ENCODE results near the gene AGPAT3.

AGPAT3 gene

GRCh38 chr21:43981151-43981870 lies 116.3 kb downstream of the AGPAT3 start:
- no peak for DNase-seq (ENCODE audit: low read depth, low spot score)
- CTCF ChIA-PET, result interaction anchor here (0.6 kb wide), 1 partner anchor 172 kb away, joined by 3 read pairs; no protein-coding TSS in a partner anchor
- POLR2A ChIA-PET, result interaction anchor here (1.1 kb wide), 1 partner anchor 9 kb away, joined by 3 read pairs; no protein-coding TSS in a partner anchor
- no peak overlapping the region for H3K4me3 ChIP-seq (ENCODE audit: low read depth, low read length)
- TF ChIP-seq, protein P1, sequence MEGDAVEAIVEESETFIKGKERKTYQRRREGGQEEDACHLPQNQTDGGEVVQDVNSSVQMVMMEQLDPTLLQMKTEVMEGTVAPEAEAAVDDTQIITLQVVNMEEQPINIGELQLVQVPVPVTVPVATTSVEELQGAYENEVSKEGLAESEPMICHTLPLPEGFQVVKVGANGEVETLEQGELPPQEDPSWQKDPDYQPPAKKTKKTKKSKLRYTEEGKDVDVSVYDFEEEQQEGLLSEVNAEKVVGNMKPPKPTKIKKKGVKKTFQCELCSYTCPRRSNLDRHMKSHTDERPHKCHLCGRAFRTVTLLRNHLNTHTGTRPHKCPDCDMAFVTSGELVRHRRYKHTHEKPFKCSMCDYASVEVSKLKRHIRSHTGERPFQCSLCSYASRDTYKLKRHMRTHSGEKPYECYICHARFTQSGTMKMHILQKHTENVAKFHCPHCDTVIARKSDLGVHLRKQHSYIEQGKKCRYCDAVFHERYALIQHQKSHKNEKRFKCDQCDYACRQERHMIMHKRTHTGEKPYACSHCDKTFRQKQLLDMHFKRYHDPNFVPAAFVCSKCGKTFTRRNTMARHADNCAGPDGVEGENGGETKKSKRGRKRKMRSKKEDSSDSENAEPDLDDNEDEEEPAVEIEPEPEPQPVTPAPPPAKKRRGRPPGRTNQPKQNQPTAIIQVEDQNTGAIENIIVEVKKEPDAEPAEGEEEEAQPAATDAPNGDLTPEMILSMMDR (IDR thresholded peaks at IDR 0.05; ENCODE audit: insufficient read depth, low read length, missing control alignments), result no peak

DNA sequence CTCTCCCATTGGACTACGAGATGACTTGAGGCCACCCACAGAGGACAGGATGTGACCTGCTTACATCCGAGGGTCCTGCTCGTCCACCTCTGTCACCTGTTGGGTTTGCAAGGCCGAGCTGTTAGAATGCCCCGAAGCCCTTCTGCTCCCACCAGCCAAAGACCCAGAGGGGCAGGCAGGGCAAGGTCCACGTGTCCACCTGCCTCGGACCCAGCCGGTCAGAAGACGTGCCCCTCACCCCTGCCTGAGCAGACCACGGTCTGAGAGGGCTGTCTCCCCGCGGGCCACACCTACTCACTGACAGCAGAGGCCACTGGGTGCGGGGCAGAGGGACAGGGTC lies 116.8 kb downstream of the AGPAT3 start:
- POLR2A ChIA-PET, result interaction anchor here (1.1 kb wide), 1 partner anchor 9 kb away, joined by 3 read pairs; no protein-coding TSS in a partner anchor
- CTCF ChIA-PET, result no interaction called here
- TF ChIP-seq, protein P1 (IDR thresholded peaks at IDR 0.05; ENCODE audit: insufficient read depth, low read length, missing control alignments), result no peak

DNA sequence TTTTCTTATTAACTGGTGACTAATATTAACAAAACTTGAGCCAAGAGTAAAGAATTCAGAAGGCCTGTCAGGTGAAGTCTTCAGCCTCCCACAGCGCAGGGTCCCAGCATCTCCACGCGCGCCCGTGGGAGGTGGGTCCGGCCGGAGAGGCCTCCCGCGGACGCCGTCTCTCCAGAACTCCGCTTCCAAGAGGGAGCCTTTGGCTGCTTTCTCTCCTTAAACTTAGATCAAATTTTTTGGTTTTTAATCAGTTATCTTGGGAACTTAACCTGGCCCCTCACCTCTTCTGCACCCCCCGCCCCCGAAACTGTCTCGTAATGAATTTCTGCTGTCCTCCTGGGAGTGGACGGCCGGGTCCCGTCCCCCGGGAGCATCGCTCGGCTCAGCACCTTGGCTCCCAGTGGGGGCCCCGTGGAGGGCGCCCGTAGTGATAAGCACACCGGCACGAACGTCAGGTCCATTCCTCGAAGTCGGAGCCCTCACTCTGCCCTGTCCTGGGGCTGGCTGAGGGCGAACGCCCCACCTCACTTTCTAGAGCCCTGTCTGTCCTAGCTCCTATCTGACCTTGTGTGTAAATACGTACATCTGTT lies 117.6 kb downstream of the AGPAT3 start:
- CTCF ChIA-PET, result interaction anchor here (1.1 kb wide), 1 partner anchor 9 kb away, joined by 3 read pairs; no protein-coding TSS in a partner anchor

More for the DNA sequence above, 116.8 kb downstream of the AGPAT3 start:
- H3K4me3 ChIP-seq (ENCODE audit: low read depth, low read length), result no peak overlapping the region
- DNase-seq (ENCODE audit: low read depth, low spot score), result no peak

GRCh38 chr21:43983390-43983789 lies 118.4 kb downstream of the AGPAT3 start:
- TF ChIP-seq, protein P1 (IDR thresholded peaks at IDR 0.05; ENCODE audit: insufficient read depth, low read length, missing control alignments), result no peak
- POLR2A ChIA-PET, result no interaction called here
- DNase-seq (ENCODE audit: low read depth, low spot score), result no peak

More for the DNA sequence above, 117.6 kb downstream of the AGPAT3 start:
- TF ChIP-seq, protein P1 (IDR thresholded peaks at IDR 0.05; ENCODE audit: insufficient read depth, low read length, missing control alignments), result no peak
- no peak for DNase-seq (ENCODE audit: low read depth, low spot score)
- no peak overlapping the region for H3K4me3 ChIP-seq (ENCODE audit: low read depth, low read length)
- POLR2A ChIA-PET, result no interaction called here

GRCh38 chr21:43983860-43984420 lies 118.9 kb downstream of the AGPAT3 start:
- TF ChIP-seq, protein P1 (IDR thresholded peaks at IDR 0.05; ENCODE audit: insufficient read depth, low read length, missing control alignments), result no peak

More at GRCh38 chr21:43983390-43983789, 118.4 kb downstream of the AGPAT3 start:
- H3K4me3 ChIP-seq (ENCODE audit: low read depth, low read length), result no peak overlapping the region
- CTCF ChIA-PET, result interaction anchor here (1.1 kb wide), 1 partner anchor 10 kb away, joined by 3 read pairs; no protein-coding TSS in a partner anchor

More at GRCh38 chr21:43983860-43984420, 118.9 kb downstream of the AGPAT3 start:
- no peak for DNase-seq (ENCODE audit: low read depth, low spot score)
- CTCF ChIA-PET, result interaction anchor here (0.8 to 2.0 kb wide), 3 partner anchors 8 to 173 kb away, joined by 3 to 13 read pairs (median 3); no protein-coding TSS in a partner anchor
- POLR2A ChIA-PET, result no interaction called here
- no peak overlapping the region for H3K4me3 ChIP-seq (ENCODE audit: low read depth, low read length)
